Upper lobe of left lung (tissue), 4 donors: ENCODE results near the gene AVPR1A.

ENCODE experiments used
- CTCF ChIP-seq, 6 experiments: fragments of 450-650 bp in 4 of 6; fragments of 200-600 bp in 2 of 6; sonication (generic) in 2 of 6; IDR thresholded peaks; one replicate each; pipeline ENCODE4 v1.5.1; 2016 to 2019; ENCODE audit warnings: antibody characterized with exemption in 6 of 6
- EP300 ChIP-seq, 4 donors: sonication (generic); formaldehyde crosslinking; IDR thresholded peaks; one replicate each; pipeline ENCODE4 v1.5.1; 2017; ENCODE audit warnings: antibody characterized with exemption in 4 of 4, control low read depth in 2 of 4

GRCh38 chr12:63170321-63170720, 19.3 kb upstream of the AVPR1A start:
- no peak for TF ChIP-seq CTCF (IDR thresholded peaks at IDR 0.05)
- no peak for TF ChIP-seq EP300 (IDR thresholded peaks at IDR 0.05)
